Panc1 (cell line): ENCODE data around the gene SPATS2L.

Experiments
- POLR2AphosphoS5 ChIP-seq: IDR thresholded peaks from 2 replicates; pipeline ENCODE4 v1.6.1; 2012; ENCODE audit warnings: mild to moderate bottlenecking, low read depth, low read length, moderate library complexity
- TF ChIP-seq, protein P1 (sequence below): fragments of 450-650 bp; IDR thresholded peaks from 2 replicates; pipeline ENCODE4 v1.5.1; 2017; ENCODE audit warnings: mild to moderate bottlenecking
- TF ChIP-seq, protein P2 (sequence below), 2 experiments: IDR thresholded peaks; 2 replicates each; pipeline ENCODE4 v1.6.1; 2011 to 2012; ENCODE audit warnings: low read depth in 2 of 2, control low read depth in 1 of 2, low read length in 1 of 2, mild to moderate bottlenecking in 1 of 2, moderate library complexity in 1 of 2; ENCODE audit not compliant: insufficient read depth in 1 of 2

DNA sequence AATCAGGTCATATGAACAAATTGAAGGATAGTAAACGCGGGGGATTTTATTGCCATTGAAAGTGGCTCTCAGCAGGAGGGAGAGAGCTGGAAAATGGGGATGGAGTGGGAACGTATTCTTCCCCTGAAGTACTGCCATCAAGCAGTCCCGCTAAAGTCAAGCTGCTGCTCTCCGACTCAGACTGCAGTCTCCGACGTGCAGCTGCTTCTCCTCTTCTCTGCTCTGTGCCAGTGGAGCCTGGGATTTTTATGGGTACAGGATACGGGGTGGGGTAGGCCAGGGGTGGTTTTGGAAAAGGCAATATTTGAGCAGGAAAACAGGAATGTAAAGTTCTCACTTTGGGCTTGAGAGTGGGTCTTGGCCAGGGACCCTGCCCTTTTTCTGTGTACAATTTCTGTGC lies 170.3 kb downstream of the SPATS2L start:
- TF ChIP-seq, protein P1, sequence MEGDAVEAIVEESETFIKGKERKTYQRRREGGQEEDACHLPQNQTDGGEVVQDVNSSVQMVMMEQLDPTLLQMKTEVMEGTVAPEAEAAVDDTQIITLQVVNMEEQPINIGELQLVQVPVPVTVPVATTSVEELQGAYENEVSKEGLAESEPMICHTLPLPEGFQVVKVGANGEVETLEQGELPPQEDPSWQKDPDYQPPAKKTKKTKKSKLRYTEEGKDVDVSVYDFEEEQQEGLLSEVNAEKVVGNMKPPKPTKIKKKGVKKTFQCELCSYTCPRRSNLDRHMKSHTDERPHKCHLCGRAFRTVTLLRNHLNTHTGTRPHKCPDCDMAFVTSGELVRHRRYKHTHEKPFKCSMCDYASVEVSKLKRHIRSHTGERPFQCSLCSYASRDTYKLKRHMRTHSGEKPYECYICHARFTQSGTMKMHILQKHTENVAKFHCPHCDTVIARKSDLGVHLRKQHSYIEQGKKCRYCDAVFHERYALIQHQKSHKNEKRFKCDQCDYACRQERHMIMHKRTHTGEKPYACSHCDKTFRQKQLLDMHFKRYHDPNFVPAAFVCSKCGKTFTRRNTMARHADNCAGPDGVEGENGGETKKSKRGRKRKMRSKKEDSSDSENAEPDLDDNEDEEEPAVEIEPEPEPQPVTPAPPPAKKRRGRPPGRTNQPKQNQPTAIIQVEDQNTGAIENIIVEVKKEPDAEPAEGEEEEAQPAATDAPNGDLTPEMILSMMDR: no peak
- TF ChIP-seq, protein P2, sequence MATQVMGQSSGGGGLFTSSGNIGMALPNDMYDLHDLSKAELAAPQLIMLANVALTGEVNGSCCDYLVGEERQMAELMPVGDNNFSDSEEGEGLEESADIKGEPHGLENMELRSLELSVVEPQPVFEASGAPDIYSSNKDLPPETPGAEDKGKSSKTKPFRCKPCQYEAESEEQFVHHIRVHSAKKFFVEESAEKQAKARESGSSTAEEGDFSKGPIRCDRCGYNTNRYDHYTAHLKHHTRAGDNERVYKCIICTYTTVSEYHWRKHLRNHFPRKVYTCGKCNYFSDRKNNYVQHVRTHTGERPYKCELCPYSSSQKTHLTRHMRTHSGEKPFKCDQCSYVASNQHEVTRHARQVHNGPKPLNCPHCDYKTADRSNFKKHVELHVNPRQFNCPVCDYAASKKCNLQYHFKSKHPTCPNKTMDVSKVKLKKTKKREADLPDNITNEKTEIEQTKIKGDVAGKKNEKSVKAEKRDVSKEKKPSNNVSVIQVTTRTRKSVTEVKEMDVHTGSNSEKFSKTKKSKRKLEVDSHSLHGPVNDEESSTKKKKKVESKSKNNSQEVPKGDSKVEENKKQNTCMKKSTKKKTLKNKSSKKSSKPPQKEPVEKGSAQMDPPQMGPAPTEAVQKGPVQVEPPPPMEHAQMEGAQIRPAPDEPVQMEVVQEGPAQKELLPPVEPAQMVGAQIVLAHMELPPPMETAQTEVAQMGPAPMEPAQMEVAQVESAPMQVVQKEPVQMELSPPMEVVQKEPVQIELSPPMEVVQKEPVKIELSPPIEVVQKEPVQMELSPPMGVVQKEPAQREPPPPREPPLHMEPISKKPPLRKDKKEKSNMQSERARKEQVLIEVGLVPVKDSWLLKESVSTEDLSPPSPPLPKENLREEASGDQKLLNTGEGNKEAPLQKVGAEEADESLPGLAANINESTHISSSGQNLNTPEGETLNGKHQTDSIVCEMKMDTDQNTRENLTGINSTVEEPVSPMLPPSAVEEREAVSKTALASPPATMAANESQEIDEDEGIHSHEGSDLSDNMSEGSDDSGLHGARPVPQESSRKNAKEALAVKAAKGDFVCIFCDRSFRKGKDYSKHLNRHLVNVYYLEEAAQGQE (IDR thresholded peaks at IDR 0.05; ENCODE audit: insufficient read depth in 1 of 2, low read depth in 2 of 2, low read length in 1 of 2): no peak
- TF ChIP-seq POLR2AphosphoS5: no peak
